Gastrocnemius medialis (tissue), 4 donors: ENCODE results near the gene ACSL1.

Source experiments
- CTCF ChIP-seq, 5 experiments: fragments of 450-650 bp in 3 of 5; fragments of 200-600 bp in 2 of 5; sonication (generic) in 2 of 5; IDR thresholded peaks in 4 of 5; conservative IDR thresholded peaks in 1 of 5; 1 replicate in 4 of 5; 2 replicates in 1 of 5; pipeline ENCODE4 v1.5.1; 2016 to 2019; ENCODE audit warnings: antibody characterized with exemption in 5 of 5, mild to moderate bottlenecking in 3 of 5, moderate library complexity in 3 of 5
- POLR2A ChIP-seq, 2 donors: fragments of 450-650 bp; IDR thresholded peaks; one replicate each; pipeline ENCODE4 v1.6.1; 2017; ENCODE audit warnings: antibody characterized with exemption in 2 of 2, mild to moderate bottlenecking in 2 of 2, moderate library complexity in 2 of 2

GRCh38 chr4:184764601-184765000 is 61.2 kb downstream of the ACSL1 start:
- TF ChIP-seq CTCF (IDR thresholded peaks at IDR 0.05 in 4 of 5, conservative IDR thresholded peaks at IDR 0.05 in 1 of 5) (no peak), POLR2A (IDR thresholded peaks at IDR 0.05) (no peak)
